Hepatic stellate cell (primary cell): Measurements from ENCODE around the gene FBXL16.
A peak's percentile ranks its signal among the peaks of the same experiment; 100 is the strongest.

Source experiments
- DNase-seq: peaks from one replicate; pipeline ENCODE4 v3.0.0; 2011; ENCODE audit warnings: low spot score

Gene FBXL16

DNA sequence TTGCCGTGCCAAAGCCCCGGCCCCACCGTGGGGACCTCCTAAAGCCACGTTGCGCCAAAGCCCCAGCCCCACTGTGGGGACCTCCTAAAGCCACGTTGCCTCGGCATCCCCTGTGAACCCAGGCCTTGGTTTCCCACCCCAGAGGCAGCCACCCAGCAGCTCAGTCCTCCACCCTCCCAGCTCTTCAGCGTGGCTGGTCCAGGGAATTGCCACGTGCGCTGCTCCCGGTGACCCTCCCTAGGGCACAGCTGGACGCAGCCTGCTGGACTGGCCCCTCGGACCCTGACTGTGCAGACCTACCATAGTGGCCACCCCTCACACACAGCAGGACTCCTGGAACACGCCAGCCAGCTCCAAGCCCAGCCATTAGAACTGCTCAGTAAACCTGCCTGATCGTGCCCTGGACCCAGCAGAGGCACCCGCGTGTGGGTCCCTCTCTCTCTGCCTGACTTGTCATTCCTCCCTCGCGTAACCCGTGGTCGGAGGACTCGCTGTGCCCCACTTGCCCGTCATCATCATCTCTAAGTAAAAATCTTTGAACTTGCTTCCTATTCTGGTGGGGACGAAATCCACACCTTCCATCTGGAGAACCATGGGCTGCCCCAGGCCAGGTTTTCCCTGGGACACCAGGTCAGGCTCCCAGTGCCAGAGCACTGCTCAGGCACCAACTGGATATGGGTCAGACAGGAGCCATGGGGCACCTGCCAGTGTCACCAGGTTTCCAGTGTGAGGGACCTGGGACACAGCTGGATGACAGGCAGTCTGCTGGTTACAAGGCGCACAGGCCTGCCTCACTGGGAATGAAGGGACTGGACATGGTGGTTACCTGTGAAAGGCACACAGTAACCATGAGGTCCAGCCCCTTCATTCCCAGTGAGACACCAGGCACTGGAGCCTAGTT is 29.6 kb upstream of the FBXL16 start:
- DNase-seq, result no peak

GRCh38 chr16:734208-734980 is 28.8 kb upstream of the FBXL16 start:
- no peak for DNase-seq

DNA sequence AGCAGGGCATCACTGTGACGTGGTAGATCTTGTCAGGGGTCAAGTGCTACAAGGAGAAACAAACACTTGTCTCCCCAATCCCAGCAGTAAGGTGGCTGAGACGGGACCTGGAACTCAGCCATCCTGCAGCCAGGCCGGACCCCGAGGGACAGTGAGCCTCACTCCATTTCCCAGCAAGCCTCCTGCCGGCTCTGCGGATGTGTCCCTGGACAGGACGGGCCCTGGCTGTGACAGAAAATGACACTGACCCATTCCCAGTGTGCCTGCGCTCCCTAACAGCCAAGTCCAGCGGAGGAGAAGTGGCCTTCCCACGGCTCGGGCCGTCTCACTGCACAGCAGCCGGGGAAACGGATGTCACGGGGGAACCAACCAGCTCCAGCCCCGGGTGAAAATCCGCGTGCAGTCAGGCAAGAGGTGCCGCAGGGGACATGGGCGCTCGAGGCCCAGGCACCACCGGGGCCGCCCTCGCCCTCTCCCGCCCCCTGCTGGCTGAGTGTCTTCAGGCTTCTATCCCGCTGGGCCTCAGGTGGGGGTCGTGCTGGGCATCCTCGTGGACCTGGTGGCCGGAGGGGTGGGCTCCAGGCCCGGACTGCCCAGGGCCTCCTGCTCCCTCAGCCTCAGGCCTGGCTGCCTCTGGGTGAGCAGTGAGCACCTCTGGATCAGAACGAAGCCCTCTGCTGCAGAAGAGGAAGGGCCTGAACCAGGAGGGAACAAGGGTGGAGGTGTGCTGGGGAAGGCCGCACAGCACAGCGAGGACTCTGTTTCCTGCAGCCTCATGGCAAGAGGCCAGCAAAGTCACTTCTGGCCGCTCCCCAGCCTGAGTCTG is 28.0 kb upstream of the FBXL16 start:
- no peak for DNase-seq

DNA sequence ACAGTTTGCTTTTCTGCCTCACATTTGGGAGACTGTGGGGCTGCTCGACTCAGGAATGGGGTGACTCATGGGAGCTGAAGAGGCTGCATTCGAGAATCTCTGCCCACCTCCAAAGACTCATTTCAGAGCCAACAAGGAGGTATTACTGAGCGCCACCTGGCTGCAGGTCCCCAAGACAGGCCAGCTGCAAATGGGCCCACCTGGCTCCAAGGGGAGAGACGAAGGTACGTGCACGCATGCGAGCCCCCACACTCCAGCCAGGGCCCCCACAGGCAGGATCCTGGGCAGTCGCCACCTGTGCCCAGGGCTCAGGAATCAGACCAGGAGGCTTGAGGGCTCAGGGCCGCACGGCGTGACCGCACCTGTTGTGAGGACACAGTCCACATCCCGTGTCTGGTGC is 27.3 kb upstream of the FBXL16 start:
- DNase-seq, result no peak

- no peak for DNase-seq
Measured at GRCh38 chr16:732332-732731, 26.7 kb upstream of the FBXL16 start.

GRCh38 chr16:730666-731509 is 25.3 kb upstream of the FBXL16 start:
- DNase-seq, result no peak

GRCh38 chr16:729768-730665 is 24.4 kb upstream of the FBXL16 start:
- no peak for DNase-seq

GRCh38 chr16:728890-729744 is 23.5 kb upstream of the FBXL16 start:
- DNase-seq, result no peak

DNA sequence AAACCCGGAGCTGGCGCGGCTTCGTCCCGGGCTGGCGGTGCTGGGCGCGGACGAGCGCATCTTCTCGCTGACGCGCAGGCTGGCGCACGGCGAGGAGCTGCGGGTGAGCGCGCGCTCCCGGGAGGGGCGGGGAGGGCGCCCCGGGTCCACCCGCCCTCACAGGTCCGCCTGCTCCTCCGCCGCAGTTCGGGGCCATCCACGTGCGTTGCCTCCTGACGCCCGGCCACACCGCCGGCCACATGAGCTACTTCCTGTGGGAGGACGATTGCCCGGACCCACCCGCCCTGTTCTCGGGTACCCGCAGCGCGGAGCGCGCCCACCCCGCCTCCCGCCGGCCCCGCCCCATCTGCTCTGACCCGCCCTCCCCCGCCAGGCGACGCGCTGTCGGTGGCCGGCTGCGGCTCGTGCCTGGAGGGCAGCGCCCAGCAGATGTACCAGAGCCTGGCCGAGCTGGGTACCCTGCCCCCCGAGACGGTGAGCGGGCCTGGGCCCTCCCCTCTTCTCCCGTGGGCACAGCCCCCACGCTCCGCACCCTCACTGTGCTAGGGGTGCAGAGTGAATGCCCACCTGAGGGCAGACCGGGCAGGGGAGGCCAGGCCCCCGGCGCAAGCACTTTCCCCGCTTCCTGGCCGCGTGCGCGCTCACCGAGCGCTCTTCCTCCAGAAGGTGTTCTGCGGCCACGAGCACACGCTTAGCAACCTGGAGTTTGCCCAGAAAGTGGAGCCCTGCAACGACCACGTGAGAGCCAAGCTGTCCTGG is 22.7 kb upstream of the FBXL16 start:
- DNase-seq, result peak; percentile 86

GRCh38 chr16:727291-727977 is 21.8 kb upstream of the FBXL16 start:
- no peak for DNase-seq

- no peak for DNase-seq
Measured at GRCh38 chr16:726438-727290, 21.1 kb upstream of the FBXL16 start, which contains the start of the genes CCDC78 and HAGHL. TSS of gene CCDC78 (minus strand) at chr16:726443. CDS start at chr16:726367, 76 bp downstream. TSS of gene HAGHL (plus strand) at chr16:727106. CDS start at chr16:727510, 404 bp downstream.

- DNase-seq, result no peak
Measured at GRCh38 chr16:726188-726437, 20.5 kb upstream of the FBXL16 start.

DNA sequence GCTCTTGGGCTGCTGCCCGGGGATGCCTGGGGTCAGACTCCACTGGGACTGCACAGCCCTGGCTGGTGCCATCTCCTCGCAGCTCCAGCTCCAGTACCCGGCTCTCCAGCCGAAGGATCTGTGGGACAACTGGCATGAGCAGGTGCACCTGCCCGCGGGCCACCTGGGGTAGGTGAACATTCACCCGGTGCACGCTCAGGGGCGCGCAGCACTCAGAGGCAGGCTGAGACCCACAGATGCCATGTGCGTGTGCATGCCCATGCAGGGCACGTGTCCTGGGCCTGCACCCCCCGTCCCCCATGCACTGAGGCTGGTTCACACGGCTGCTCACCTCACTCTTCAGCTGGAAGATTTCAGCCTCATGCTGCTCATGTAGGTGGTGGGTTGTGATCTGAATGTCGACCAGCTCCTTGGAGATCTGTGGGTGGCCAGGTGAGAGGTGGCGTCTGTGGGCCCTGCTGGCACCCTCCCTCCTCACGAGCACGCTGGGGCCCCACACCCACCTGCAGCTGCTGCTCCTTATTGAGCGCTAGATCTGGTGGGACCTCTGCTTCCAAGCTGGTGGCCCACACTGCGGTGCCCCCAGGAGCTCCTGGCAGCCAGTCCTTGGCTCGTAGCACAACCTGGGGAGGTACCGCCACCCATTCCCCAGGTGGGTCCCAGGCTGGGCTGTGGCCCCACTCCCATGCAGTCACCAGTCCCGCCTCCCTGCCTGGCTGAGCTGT is 20.0 kb upstream of the FBXL16 start:
- no peak for DNase-seq

GRCh38 chr16:725041-725376 is 19.4 kb upstream of the FBXL16 start:
- DNase-seq, result no peak

DNA sequence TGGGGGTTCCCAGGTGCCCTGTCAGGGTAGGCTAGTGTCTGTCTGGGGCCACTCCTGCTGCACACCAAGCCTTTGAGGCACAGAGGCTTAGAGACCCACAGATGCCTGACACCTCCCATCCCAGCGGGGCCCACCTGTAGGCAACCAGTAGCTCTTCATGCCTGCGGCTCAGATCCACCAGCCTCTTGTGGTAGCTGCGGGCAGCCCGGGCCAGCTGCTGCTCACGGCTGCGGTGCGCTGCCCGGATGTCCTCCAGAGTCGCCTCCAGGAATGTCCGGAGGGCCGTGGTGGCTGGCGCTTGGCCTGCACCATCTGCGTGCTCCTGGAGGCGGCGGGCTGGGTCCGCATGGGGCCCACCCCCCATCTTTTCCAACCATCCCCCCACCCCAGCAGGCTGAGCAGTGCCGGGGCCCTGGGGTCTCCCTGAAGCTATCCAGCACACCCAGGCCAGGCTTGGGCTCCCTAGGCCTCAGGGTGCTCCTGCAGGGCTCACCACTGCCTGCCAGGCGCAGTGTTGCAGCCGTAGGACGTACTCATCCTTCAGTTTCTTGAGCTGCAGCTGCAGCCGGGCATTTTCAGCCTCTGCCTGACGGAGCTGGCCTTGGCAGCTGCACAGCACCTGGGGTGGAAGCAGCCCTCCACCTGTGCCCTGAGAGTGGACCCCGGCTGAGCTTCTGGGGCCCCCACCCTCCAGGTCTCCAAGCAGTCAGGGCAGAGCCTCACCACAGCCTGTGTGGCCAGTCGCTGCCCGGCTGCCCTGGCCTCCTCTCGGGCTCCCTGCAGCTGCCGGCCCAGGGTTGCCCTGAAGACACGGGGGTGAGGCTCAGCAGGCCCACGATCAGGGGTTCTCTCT is 18.8 kb upstream of the FBXL16 start:
- no peak for DNase-seq

- no peak for DNase-seq
Measured at GRCh38 chr16:723695-724094, 18.1 kb upstream of the FBXL16 start.
